GM18511 (cell line): ENCODE data around the gene HNRNPK.

Source experiments
- ATAC-seq: cut with Tn5 transposase; IDR thresholded peaks from one replicate; pipeline ENCODE4 v1.9.1; 2021; ENCODE audit warnings: mild to moderate bottlenecking, moderate library complexity; ENCODE audit not compliant: unreplicated experiment

HNRNPK gene

DNA sequence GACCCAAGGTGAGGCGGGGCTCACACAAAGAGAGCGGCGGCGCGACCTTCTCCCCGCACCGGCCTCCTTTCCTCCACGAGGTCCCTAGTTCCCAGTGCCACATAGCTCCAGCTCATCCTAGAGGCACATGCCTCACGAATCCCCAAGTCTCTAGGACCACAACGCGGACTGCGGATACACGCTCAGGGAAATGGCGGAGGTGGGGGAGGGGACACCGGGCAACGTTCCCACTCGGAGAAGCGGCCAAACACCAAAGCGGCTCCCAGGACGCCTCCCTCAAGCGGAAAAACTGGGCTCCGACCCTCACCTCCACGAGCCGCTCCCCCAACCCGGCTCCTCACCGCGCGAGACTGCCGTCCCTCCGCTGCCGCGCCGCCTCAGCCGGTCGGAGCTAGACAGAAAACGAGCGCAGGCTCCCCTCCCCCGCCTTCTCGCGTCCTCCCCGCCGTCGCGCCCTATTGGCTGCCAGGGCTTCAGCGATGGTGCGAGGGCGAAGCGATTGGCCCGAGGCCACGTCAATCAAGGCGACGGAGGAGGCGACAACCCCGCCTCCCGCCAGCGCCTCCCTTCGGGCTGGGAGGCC, at the start of gene HNRNPK:
Gene HNRNPK, minus strand, starts transcription at position 404 of the 583 bp plus-strand sequence. CDS start 1,963 bp downstream, outside the sequence.
- peak; percentile 87 for ATAC-seq

- ATAC-seq, result no peak
Measured at GRCh38 chr9:84027201-84027600, 47.2 kb upstream of the HNRNPK start.

DNA sequence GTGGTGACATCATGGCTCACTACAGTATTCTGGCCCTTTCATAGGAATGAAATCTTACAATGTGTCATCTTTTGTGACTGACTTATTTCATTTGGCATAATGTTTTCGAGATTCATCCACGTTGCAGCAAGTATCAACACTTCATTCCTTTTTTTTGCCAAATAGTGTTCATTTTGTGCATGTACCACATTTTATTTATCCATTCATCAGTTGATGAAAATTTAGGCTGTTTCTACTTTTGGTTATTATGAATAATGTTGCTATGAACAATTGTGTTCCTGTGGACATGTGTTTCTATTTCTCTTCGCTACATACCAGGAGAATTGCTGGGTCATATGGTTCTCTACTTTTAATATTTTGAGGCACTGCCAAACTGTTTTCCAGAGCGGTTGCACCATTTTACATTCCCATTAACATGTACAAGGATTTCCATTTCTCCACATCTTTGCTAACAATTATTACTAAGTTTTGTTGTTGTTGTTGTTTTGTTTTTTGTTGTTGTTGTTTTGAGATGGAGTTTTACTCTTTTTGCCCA, 44.1 kb upstream of the HNRNPK start:
- ATAC-seq, result no peak

GRCh38 chr9:84007662-84008061, 27.6 kb upstream of the HNRNPK start:
- ATAC-seq, result no peak

DNA sequence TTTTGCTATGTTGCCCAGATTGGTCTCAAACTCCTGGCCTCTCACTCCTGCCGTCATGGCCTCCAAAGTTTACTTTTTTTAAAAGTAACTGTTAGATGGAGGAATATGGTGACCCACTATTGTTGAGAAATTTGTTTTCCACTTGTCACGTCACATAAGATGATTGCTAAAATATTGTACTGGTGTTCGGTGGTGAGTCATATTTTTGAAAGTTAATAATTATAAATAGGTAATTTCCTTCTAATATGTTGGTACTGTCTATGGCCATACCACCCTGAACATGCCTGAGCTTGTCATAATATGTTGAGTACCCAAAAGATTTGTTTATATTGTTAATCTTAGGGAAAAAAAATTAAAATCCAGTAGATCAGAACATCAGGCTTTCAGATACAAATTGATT, 23.2 kb upstream of the HNRNPK start:
- ATAC-seq, result no peak

GRCh38 chr9:84002344-84002743, 22.3 kb upstream of the HNRNPK start:
- ATAC-seq, result peak; percentile 88

- no peak for ATAC-seq
Measured at GRCh38 chr9:84001621-84002020, 21.6 kb upstream of the HNRNPK start.

DNA sequence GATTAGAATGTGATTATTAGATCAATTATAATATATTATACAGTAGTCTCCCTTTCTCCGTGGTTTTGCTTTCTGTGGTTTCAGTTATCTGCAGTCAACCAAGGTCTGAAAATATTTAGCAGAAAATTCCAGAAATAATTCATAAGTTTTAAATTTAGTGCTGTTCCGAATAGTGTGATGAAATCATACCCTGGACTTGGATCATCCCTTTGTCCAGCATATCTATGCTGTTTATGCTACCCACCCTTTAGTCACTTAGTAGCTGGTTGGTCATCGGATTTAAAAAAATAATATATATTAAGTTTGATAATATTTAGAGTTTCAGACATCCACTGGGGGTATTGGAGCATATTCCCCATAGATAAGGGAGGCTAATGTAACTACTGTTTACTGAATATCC, 20.2 kb upstream of the HNRNPK start:
- ATAC-seq, result no peak

DNA sequence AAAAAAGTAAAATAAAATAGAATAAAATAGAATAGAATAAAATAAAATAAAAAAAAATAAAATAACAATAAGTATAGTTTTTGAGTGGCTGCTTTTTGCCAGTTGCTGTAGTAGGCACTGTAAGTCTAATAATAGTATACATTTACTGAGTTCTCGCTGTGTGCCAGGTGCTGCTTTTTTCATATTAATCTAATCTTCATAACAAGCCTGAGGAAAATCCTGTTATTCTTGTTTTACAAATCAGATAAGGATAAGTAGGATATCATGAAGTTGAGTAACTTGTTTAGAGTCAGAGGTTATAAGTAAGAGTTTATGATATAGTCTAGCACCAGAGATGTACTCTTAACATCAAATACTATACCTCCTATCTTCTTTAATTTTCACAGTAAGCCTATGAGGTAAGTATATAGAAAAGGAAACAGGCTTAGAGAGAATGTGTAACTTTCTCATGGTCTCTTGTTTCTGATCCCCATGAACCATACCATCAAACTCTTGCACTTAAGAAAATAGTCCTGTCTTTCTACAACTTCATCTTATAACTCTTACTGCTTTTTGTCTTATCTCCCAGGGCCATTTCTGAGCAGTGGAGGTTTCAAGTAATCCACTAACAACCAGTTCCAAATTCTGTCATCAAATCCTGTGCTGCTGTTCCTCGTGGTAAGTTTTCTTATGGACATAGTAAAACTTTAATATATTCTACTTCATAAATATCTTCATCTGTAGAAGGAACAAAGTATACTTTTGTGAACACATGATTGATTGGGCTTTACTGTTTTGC, 19.3 kb upstream of the HNRNPK start:
- no peak for ATAC-seq

DNA sequence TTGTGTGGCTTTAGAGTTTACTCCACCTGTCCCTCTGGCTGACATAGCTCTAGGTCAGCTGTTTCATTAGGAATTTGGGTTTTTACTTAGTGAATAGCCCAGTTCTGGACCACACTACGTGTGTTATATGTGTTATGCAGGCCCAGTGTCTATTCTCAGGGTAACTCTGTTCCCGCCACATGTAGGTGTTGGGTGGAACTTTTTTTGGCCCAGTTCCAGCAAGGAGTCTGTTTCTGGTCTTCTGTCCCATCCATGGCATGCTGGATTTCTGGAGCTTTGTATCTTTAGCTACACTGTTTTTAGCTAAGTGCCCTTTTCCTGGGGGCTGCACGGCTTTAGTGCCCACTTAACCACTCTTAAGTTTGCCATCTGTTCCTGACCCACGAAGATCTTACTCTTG, 16.1 kb upstream of the HNRNPK start:
- ATAC-seq, result no peak

GRCh38 chr9:83992901-83993300, 12.9 kb upstream of the HNRNPK start:
- ATAC-seq, result no peak

DNA sequence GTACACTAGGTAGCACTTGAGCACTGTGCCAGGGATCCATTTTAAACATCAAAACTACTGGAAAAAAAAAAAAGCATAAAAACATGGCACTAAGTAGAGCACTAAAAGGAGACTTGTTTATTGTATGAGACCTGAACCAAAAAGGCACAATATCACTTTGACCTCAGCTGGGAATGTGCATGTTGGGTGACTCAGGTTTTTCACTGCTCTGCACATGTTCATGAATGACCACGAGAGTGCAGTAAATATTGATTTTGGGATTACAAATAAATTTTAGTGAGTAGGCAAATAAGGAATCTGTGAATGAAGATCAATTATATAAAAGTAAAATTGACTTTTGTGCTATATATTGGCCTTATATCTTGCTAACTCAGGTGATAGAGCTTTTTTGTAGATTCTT, 12.4 kb upstream of the HNRNPK start:
- ATAC-seq, result no peak

- ATAC-seq, result no peak
Measured at GRCh38 chr9:83991355-83991754, 11.3 kb upstream of the HNRNPK start.

- ATAC-seq, result no peak
Measured at GRCh38 chr9:83988411-83988810, 8.4 kb upstream of the HNRNPK start.

- ATAC-seq, result no peak
Measured at GRCh38 chr9:83987402-83987791, 7.4 kb upstream of the HNRNPK start.

DNA sequence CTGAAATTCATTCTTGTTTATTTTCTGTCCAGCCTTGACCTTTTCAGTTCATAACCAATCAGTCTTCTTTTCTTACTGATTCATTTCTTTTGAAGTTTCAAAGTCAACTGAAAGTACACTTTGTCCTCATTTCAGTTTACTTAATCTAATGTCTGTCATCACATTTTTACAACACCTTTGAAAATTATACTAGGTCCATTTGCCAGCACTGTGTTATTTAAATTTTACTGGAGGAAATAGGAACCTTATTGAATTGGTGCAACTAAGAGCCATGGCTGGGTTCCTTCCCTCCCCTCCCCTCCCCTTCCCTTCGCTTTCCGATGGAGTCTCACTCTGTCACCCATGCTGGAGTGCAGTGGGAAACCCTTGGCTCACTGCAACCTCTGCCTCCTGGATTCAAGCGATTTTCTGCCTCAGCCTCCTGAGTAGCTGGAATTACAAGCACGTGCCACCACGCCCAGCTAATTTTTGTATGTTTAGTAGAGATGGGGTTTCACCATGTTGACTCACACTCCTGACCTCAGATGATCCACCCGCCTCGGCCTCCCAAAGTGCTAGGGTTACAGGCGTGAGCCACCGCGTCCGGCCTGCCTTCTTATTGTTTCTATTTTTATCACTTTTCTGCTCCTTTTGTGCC, 6.9 kb upstream of the HNRNPK start:
- no peak for ATAC-seq

GRCh38 chr9:83986195-83986594, 6.2 kb upstream of the HNRNPK start:
- peak; percentile 65 for ATAC-seq

DNA sequence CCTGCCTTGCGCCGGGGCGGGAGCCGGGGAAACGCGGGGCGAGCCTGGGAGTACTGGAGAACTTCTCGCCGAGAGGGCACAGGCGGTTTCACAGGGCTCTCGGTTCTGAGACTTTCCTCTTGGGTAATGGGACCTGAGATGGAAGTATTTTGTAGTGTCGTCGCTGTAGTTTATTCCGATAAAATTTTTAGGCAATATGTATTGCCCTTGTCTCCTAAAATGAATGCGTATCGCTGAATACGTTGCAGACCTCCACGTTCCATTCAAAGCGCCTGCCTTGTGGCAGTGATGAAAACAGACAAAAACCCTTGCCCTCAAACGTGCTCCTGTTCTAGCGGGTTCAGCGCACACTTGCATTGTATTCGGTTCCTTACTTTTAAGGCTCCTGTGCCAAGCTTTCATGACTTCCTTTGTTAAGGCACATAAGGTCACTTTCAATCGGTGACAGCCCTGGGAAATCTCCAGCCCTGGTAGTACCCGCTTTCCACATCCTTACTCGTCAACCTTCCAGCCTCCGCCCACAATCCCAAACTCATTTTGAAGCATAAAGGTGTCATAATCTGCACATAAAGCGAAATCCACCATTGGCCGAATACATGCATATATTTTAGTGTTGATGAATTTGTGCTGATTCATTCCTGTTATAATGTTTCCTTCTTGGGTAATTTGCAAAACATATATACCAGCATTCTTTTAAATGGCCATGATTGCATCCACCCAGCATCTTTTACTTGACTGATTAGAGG, 1.3 kb upstream of the HNRNPK start:
- ATAC-seq, result no peak

GRCh38 chr9:83980395-83981125, 545 bp upstream of the HNRNPK start, which contains the start of gene RMI1:
RMI1 (plus strand) TSS chr9:83980805; CDS start chr9:84000987, 20,182 bp downstream.
- ATAC-seq, result peak; percentile 76
